Stimulated activated CD4-positive, alpha-beta T cell treated with anti-CD3 and anti-CD28 coated beads, Interleukin-2, amount 100 ng/mL, for 4 hours (primary cell): ENCODE results near the gene GABRR3.

Experiments used
- DNase-seq: peaks from one replicate; pipeline ENCODE4 v3.0.0-alpha.2; 2020; ENCODE audit warnings: low read depth

The GABRR3 gene

GRCh38 chr3:98035208-98035607, at the start of gene GABRR3:
GABRR3 (minus strand) TSS chr3:98035315; CDS start chr3:98034987, 328 bp downstream.
- no peak for DNase-seq

DNA sequence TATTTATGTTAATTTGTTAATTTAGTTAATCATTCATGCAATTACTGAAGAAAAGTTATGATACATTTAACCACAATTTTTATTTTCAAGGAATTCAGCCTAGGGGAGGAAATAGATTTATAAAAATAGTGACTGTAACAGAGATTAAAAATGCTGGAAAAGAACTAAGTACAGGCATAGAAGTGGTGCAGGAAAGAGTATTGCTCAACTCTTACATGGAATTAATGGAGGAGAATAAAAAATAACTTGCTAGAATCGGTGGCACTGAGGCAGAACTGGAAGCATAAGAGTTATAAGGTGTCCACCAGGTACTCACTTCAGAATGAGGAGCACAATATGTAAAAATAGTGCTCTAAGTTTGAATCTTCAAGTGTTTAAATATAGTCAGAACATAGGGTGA, 38.4 kb upstream of the GABRR3 start:
- DNase-seq, result no peak

GRCh38 chr3:98070840-98071239, 35.7 kb upstream of the GABRR3 start:
- no peak for DNase-seq

DNA sequence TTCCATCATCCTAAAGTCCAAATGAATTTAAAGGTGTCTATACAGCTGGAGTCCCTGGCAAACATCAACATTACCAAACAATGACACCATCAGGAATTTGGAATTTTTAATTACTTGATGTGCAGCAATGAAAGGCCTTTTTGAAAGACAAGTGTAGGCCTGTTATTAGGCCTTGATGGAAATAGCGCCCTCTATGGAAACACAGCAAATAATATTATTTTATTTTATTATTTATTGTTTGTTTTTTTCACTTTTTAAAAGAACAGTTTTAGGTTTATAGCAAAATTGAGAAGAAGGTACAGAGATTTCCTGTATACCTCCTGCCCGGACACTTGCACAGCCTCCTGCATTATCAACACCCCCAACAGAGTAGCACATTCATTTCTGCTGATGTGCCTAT, 33.7 kb upstream of the GABRR3 start:
- DNase-seq, result no peak

DNA sequence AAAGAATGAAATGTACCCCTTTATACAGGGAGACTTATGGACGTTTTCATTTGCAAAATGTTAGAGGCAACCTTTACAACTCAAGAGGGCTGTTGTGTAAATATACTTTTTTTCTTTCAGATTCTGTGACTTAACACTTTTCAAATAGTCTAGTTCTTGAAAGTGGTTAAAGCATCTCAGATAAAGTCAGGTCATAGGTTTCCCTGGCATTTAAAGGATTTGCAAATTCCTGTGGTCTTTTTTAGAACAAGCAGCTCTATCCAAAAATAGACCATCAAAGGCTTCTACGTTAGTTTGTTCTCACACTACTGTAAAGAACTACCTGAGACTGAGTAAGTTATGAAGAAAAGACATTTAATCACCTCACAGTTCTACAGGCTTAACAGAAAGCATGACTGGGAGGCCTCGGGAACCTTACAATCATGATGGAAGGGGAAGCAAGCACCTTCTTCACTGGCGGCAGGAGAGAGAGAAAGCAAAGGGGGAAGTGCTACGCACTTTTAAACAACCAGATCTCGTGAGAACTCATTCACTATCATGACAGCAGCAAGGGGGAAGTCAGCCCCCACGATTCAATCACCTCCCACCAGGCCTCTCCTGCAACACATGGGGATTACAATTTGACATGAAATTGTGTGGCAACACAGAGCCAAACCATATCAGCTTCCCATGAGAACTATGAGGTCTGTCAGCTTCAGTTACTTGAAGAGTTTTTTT, 23.3 kb upstream of the GABRR3 start:
- no peak for DNase-seq

- no peak for DNase-seq
Observed at GRCh38 chr3:98057631-98058030, 22.5 kb upstream of the GABRR3 start.

DNA sequence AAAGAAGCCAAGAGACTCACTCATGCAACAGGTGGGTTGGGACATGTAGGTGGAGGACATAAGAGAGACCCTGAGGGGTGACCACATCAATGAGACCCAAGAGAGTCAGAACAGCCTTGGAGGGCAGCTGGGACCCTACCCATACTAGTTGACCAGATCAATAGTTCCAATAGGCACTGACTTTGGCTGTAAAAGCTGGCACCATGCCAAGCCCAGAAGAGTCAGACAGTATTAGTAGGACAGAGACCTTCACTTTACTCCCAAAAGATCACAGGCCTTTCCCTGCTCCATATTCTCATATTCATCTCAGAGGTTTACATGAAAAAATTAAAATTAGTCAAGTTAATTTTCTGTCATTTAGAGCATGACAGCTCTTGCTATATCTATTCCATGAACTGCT, 20.9 kb upstream of the GABRR3 start:
- no peak for DNase-seq

- DNase-seq, result no peak
Observed at GRCh38 chr3:98049271-98049670, 14.2 kb upstream of the GABRR3 start.

GRCh38 chr3:98048586-98048985, 13.5 kb upstream of the GABRR3 start:
- no peak for DNase-seq

GRCh38 chr3:98041350-98041749, 6.2 kb upstream of the GABRR3 start:
- no peak for DNase-seq

DNA sequence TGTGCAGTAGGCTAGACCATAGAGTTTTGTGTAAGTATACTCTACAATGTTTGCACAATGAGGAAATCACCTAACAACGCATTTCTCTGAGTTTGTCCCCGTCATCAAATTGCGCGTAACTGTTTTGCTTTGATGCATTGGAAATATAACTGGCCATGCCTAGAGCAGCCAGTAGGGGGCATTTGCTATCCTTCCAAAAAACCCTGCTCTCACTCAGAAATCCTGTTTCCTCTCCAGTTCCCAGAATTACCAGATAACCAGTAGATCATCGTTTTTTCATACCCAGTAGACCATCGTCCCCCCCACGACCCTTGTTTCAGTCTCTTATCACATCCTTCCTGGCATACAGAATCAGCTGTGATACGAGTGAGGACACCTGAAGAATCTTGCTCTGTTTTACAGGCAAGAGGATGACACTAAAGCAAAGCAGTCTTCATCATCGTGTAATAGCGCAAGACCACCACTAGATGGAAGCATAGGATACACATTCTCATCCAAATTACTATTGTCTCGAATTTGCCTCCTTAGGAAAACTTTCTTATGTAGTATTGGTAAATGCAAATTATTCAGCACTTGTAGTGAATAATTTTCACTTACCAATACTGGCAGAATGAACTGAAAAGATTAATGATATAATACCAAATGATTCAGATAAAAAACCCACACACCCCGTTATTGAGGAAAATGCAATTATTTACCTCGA, 4.4 kb upstream of the GABRR3 start:
- DNase-seq, result peak; percentile 49

GRCh38 chr3:98038876-98039275, 3.8 kb upstream of the GABRR3 start:
- DNase-seq, result no peak

DNA sequence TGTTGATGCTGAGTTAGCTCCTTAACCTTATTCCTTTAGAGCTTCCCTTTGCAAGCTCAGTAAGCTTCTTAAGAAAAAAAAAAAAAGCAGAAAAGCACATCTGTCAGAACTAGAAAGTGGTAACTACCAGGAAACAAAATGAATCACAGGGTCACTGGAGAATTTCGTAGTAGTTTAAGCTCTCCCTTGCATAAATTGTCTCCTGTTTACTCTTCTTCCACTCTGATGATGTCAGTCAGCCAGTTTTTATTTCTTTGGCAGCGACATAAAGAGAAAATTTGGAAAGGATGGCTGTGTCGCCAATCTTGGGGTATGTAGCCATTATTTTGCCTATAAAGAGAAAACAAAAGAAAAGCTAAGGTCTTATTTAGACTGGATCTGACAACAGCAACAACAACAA, 3.2 kb upstream of the GABRR3 start:
- no peak for DNase-seq

GRCh38 chr3:98034486-98034885, 629 bp downstream of the GABRR3 start:
- DNase-seq, result no peak

GRCh38 chr3:98034036-98034435, 1.1 kb downstream of the GABRR3 start:
- DNase-seq, result no peak

- DNase-seq, result no peak
Observed at GRCh38 chr3:98032904-98033303, 2.2 kb downstream of the GABRR3 start.

DNA sequence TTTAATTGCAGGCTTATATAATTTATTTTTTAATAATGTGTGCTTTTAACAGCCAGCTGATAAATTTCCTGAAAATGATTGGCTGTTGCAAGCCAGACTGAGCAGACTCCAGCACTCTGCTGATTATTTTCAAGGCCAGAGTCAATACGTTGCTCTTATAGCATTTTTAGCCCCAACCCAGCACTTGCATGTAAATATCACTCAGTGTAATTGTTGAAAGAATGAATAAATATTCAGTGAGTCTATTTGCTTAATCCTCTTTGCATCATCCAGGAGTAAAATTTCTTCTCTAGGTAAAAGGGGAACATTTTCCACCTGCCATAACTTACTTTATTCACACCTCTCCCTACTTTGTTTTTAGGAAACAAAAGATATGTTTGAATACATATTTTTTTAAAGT, 2.9 kb downstream of the GABRR3 start:
- no peak for DNase-seq

DNA sequence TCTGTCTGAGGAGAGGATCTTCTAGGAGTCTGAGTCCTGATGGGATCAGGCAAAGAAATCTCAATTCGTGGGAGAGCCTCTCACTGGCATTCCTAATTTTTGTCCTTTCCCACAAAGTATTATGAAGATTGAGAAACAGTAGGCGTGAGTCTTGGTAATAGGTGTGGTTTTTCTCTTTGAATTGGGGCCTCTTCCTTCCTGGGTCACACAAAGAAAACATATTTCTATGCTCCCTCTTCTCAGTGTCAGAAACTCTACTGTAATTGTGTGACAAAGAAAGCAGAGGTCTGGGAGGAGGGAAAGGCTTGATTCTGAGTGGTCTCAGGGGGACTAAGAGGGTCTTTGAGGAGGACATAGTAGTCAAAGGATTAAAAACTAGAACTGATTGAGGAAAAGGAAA, 6.0 kb downstream of the GABRR3 start:
- DNase-seq, result no peak

DNA sequence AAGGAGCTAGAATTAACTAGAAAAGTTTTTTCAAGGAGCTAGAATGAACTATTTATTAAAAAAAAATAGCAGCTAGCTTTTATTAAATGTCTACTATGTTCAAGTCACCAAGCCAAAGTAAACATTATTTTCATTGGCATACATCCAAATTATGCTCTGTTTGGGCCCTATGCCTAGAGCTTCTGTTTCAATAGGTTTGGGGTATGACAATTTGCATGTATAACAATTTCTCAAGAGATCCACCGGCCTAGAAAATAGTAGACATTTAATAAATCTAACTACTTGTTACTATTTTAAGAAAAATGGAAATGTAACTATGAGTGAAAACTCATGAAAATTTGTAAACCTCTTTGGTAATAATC, 8.0 kb downstream of the GABRR3 start:
- DNase-seq, result no peak

DNA sequence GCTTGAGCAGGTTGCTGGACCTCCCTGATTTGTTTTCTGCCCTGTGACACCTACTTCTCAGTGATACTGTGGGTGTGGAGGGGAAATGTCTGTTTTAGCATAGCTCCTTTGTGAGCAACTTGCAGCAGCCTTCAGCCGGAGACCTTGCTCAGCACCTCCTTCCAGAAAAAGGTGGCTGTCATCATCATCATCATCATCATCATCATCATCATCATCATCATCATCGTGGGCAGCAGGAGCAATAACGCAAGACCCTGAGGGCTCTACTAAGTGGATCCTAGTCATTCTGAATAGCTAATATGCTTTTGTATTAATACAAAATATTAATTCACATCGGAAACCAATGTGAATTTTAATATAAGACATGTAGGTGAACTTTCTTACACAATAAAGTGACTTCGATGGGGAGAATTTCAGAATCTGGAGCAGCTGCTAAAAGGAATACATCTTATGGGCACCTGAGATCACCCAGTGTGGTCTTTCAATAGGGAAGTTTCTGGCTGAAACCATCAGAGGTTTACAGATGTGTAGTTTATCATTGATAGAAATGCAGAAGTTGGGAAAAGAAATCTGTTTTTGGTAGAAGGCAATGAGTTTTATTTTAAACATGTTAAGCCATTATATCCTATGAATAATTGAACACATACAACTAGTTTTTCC, 8.6 kb downstream of the GABRR3 start:
- no peak for DNase-seq

GRCh38 chr3:98025392-98025945, 9.6 kb downstream of the GABRR3 start:
- DNase-seq, result no peak

GRCh38 chr3:98022978-98023820, 11.9 kb downstream of the GABRR3 start:
- DNase-seq, result peak; percentile 85
